Activated CD4-positive, alpha-beta T cell treated with anti-CD3 and anti-CD28 coated beads, Interleukin-2, amount 50 U/mL, for 16 hours (primary cell): ENCODE measurements around the gene PROZ.

ENCODE experiments used
- DNase-seq: peaks from one replicate; pipeline ENCODE4 v3.0.0-alpha.2; 2020

PROZ gene

GRCh38 chr13:113142876-113143275, 15.6 kb upstream of the PROZ start:
- no peak for DNase-seq

GRCh38 chr13:113143466-113144254, 14.8 kb upstream of the PROZ start:
- DNase-seq: no peak

- DNase-seq: no peak
Measured at GRCh38 chr13:113144255-113144629, 14.2 kb upstream of the PROZ start.

GRCh38 chr13:113145496-113145895, 13.0 kb upstream of the PROZ start:
- DNase-seq: peak; percentile 17

GRCh38 chr13:113145911-113146598, 12.4 kb upstream of the PROZ start:
- no peak for DNase-seq

GRCh38 chr13:113146750-113147149, 11.7 kb upstream of the PROZ start:
- no peak for DNase-seq

- no peak for DNase-seq
Measured at GRCh38 chr13:113147206-113147605, 11.2 kb upstream of the PROZ start.

- DNase-seq: no peak
Measured at GRCh38 chr13:113148407-113148806, 10.0 kb upstream of the PROZ start.

- no peak for DNase-seq
Measured at GRCh38 chr13:113148940-113149503, 9.4 kb upstream of the PROZ start.

- no peak for DNase-seq
Measured at GRCh38 chr13:113149711-113150549, 8.5 kb upstream of the PROZ start.

GRCh38 chr13:113150550-113151365, 7.7 kb upstream of the PROZ start:
- DNase-seq: no peak

GRCh38 chr13:113151745-113152690, 6.4 kb upstream of the PROZ start:
- no peak for DNase-seq

GRCh38 chr13:113152691-113152983, 5.8 kb upstream of the PROZ start:
- no peak for DNase-seq

- no peak for DNase-seq
Measured at GRCh38 chr13:113152984-113153809, 5.3 kb upstream of the PROZ start.

GRCh38 chr13:113153810-113154748, 4.4 kb upstream of the PROZ start:
- peak; percentile 51 for DNase-seq

GRCh38 chr13:113155201-113155600, 3.2 kb upstream of the PROZ start:
- no peak for DNase-seq

GRCh38 chr13:113155982-113156655, 2.3 kb upstream of the PROZ start:
- no peak for DNase-seq

GRCh38 chr13:113157206-113157928, 1.1 kb upstream of the PROZ start:
- DNase-seq: no peak
